ENCODE data around the gene MYLK4. TPM values are rescaled to one million over a fixed set of nuclear protein-coding genes. Genes with fewer than 3 reads are reported as not detected.

MYLK4 gene
- total RNA-seq, 3 donors from 2014 or later, result 0.41 to 0.82 (median 0.43) TPM

DNA sequence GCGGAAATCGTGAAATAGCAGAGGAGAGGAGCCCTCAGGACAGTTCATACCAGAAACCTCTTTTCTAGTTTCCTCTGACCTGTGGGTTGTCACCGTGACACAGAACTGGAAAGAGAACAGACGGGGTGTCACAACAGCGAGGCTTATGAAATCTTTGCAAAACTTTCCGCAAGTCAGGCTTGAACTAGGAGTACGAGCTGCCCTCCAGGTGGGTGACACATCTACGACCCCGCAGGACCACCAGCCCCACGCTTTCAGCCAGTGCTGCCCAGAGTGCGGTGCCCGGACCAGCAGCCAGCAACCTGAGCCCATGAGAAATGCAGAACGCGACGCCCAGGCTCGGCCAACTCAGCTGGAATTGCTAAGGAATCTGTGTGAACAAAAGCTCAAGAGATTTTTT, 45.2 kb upstream of the MYLK4 start:
- H3K4me3 ChIP-seq, result no peak overlapping the region
- no peak for DNase-seq
- ATAC-seq, result no peak
- intact Hi-C loops (cut with DNase I, micrococcal nuclease), result no loop called here
- H3K4me1 ChIP-seq (ENCODE audit: low read depth), result peaks cover 6% of the 10 kb centered on the region
- TF ChIP-seq, protein P1, sequence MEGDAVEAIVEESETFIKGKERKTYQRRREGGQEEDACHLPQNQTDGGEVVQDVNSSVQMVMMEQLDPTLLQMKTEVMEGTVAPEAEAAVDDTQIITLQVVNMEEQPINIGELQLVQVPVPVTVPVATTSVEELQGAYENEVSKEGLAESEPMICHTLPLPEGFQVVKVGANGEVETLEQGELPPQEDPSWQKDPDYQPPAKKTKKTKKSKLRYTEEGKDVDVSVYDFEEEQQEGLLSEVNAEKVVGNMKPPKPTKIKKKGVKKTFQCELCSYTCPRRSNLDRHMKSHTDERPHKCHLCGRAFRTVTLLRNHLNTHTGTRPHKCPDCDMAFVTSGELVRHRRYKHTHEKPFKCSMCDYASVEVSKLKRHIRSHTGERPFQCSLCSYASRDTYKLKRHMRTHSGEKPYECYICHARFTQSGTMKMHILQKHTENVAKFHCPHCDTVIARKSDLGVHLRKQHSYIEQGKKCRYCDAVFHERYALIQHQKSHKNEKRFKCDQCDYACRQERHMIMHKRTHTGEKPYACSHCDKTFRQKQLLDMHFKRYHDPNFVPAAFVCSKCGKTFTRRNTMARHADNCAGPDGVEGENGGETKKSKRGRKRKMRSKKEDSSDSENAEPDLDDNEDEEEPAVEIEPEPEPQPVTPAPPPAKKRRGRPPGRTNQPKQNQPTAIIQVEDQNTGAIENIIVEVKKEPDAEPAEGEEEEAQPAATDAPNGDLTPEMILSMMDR (IDR thresholded peaks at IDR 0.05), result no peak
- H3K9me3 ChIP-seq, result no peaks in the 10 kb centered on the region
- H3K36me3 ChIP-seq (ENCODE audit: low read depth), result no peaks in the 10 kb centered on the region

GRCh38 chr6:2795162-2795561, 44.4 kb upstream of the MYLK4 start:
- ATAC-seq (no peak), DNase-seq (no peak)
- Histone ChIP-seq H3K4me3 (no peak overlapping the region), H3K9me3 (no peaks in the 10 kb centered on the region), H3K4me1 (ENCODE audit: low read depth) (peaks cover 6% of the 10 kb centered on the region), H3K36me3 (ENCODE audit: low read depth) (no peaks in the 10 kb centered on the region)
- intact Hi-C loops (cut with DNase I, micrococcal nuclease), result no loop called here
- TF ChIP-seq, protein P1 (IDR thresholded peaks at IDR 0.05), result no peak

DNA sequence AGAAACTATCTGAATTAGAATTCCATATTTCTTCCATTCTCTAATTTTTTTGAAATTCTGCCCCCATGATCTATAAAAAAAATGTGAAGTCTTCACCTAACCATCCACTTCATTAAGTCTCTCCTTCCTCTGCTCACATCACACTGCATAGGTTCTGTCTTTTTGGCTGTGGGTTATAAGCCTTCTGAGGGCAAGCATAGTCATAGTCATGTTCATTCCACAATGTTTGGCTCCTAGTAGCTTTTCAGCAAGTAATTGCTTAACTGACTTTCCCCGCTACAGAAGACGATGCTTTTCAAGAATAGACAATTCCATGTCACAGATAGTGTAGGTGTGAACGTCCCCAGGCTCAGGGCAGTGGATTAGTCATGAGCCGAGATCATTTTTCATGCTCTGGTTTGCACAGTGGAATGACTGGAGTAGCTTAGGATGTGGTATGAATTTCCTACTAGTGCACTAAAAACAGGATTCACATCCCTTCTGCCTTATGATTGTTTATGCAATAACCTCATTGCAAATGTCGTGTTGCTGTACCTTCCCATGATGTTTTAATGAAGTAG, 43.5 kb upstream of the MYLK4 start:
- TF ChIP-seq, protein P1 (IDR thresholded peaks at IDR 0.05), result no peak
- Histone ChIP-seq H3K4me3 (no peak overlapping the region), H3K9me3 (no peaks in the 10 kb centered on the region), H3K36me3 (ENCODE audit: low read depth) (no peaks in the 10 kb centered on the region), H3K4me1 (ENCODE audit: low read depth) (peaks cover 6% of the 10 kb centered on the region)
- no peak for ATAC-seq
- intact Hi-C loops (cut with DNase I, micrococcal nuclease), result loop anchor here in 1 of 2 donors (5.0 kb wide), 2 partner anchors 48 to 138 kb away; partner anchors contain the start of gene SERPINB1
- no peak for DNase-seq

- intact Hi-C loops (cut with DNase I, micrococcal nuclease), result loop anchor here in 1 of 2 donors (5.0 kb wide), 2 partner anchors 49 to 139 kb away; partner anchors contain the start of gene SERPINB1
- peak; percentile 78 for ATAC-seq
- peak in 1 of 3 donors; percentile 38 for DNase-seq
- TF ChIP-seq, protein P1 (IDR thresholded peaks at IDR 0.05), result no peak
- H3K36me3 ChIP-seq (ENCODE audit: low read depth), result no peaks in the 10 kb centered on the region
- no peaks in the 10 kb centered on the region for H3K9me3 ChIP-seq
- peaks cover 6% of the 10 kb centered on the region for H3K4me1 ChIP-seq (ENCODE audit: low read depth)
- H3K4me3 ChIP-seq, result no peak overlapping the region
Measured at GRCh38 chr6:2793534-2794151, 42.9 kb upstream of the MYLK4 start.

GRCh38 chr6:2792330-2793110, 41.8 kb upstream of the MYLK4 start:
- Histone ChIP-seq H3K4me1 (ENCODE audit: low read depth) (peaks cover 6% of the 10 kb centered on the region), H3K9me3 (no peaks in the 10 kb centered on the region), H3K4me3 (no peak overlapping the region), H3K36me3 (ENCODE audit: low read depth) (no peaks in the 10 kb centered on the region)
- peak; percentile 12 for ATAC-seq
- TF ChIP-seq, protein P1 (IDR thresholded peaks at IDR 0.05), result no peak
- no peak for DNase-seq
- intact Hi-C loops (cut with DNase I, micrococcal nuclease), result loop anchor here in 1 of 2 donors (5.0 kb wide), 2 partner anchors 50 to 140 kb away; partner anchors contain the start of gene SERPINB1
